NCI-H1417 treated with DMSO at 0.1 percent for 48 hours (cell line): ENCODE results near the gene ILKAP.

ENCODE experiments used
- DNase-seq: peaks from one replicate; lab custom pipeline; 2025; lab: John Stamatoyannopoulos, UW

Gene ILKAP

DNA sequence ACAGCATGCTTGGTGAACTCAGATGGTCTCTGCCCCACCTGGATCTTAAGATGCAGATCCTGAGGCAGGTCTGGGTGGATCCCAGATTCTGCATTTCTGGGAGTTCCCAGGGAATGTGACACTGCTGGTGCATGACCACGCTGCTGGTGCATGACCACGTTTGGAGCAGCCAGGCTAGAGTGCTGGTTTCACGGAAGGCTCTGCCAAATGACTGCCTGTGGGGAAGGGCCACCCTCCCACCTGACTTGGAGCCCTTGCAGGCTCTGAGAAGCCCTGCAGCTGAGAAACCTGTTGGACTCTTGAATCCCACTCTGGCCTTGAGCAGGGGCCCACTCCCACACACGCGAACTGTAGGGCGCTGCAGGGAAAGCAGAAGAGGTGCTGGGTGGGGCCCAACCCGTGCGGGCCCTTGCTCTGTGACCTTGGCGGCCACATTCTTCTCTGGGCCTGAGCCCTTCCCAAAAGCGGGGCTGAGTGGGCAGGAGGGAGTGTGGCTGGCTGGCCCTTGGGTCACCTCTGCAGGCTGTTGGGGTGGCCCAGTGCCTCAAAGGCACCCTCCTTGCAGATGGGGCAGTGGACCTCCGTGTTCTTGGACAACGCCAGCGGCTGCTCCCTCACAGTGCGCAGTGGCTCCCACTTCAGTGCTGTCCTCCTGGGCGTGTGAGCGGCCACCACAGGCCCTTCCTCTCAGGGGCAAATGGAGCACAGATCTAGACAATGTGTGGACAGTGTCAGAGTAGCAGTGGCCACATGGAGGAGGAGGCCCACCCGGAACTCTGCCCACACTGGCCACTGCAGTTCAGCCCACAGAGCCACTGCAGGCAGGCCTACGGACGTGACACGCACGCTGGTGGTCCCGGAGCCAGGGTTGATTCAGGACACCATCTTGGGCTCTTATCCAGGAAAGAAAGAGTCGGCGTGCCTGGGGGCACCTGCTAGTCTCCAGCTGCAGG lies 36.8 kb downstream of the ILKAP start:
- DNase-seq: no peak

DNA sequence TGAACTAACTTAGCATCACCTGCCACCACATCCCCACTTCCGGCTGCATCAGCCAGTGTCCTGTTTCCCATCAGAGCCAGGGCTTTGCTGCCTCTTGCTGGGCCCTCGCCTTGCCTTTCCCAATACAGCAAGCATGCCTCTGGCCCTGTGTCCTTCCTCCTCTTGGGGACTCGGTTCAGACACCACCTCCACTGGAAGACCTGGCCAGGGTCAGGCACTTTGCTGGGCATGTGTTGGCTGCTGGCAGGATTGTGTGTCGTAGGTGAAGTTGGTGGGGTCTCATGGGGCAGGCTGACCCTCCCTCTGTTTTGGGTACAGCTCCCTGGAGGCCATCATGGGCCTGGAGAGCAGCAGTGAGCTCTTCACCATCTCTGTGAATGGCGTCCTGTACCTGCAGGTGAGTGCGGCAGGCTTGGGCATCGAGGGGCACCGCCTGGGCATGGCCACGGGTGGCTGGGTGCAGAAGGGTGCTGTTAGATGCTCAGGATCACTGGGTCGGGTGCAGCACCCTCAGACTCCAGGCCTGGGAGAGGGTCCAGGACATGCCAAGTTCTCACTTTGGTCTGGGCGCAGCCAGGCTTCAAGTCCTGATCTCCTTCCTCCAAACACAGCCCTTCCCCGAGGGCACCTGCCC lies 38.1 kb downstream of the ILKAP start:
- no peak for DNase-seq

GRCh38 chr2:238164906-238165287 lies 38.6 kb downstream of the ILKAP start:
- no peak for DNase-seq

GRCh38 chr2:238163481-238164198 lies 39.9 kb downstream of the ILKAP start:
- DNase-seq: no peak

DNA sequence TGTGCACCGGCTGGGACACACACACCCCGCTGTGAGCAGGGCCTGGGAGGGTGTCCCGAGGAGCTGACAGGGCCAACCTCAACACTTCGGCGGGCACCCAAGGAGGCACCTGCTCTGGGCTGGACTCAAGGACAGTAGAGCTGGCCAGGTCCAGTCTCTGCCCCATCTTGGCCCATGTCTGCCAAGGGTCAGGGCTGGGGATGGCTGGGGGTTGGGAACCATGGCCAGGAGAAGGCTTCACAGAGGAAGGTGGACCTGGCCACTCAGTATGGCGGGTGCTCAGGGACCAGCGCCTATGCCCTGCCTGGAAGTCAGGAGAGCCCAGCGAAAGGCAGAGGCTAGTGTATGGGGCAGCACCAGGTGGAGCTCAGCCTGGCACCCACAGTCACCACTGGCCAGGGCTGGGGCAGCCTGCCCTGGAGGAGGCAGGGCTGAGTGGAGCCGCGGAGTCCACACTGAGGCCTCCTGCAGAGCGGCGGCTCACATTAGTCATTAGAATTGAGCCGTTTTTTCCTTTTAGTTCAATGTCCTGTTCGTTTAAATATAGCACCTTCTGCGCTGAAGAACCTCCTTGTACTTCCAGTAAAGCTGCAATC lies 40.6 kb downstream of the ILKAP start:
- DNase-seq: no peak

DNA sequence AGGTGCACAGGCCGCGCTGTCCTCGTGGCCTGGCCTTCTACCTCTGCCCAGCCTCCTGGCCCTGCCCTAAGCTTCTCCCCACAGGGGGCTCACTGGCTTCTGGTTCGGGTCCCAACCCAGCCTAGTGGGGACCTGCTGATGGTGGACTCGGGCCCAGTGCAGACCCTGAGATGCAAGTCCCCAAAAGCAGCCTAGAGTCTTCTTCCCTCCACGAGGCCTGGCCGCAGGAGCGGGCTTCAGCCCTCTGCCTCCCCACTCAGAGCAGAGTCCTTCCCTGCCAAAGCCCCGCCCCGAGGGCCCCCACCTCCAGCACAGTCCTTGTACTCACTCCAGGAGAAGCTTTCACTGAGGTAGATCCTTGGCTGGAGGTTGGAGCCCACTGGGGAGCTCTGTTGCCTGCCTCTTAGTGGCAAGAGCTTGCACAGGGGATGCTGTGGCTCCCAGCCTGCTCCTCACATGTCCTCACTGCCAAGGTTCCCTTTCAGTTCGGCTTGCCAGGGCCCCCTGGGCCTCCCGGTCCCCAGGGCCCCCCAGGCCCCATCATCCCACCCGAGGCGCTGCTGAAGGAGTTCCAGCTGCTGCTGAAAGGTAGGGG lies 41.1 kb downstream of the ILKAP start:
- no peak for DNase-seq

DNA sequence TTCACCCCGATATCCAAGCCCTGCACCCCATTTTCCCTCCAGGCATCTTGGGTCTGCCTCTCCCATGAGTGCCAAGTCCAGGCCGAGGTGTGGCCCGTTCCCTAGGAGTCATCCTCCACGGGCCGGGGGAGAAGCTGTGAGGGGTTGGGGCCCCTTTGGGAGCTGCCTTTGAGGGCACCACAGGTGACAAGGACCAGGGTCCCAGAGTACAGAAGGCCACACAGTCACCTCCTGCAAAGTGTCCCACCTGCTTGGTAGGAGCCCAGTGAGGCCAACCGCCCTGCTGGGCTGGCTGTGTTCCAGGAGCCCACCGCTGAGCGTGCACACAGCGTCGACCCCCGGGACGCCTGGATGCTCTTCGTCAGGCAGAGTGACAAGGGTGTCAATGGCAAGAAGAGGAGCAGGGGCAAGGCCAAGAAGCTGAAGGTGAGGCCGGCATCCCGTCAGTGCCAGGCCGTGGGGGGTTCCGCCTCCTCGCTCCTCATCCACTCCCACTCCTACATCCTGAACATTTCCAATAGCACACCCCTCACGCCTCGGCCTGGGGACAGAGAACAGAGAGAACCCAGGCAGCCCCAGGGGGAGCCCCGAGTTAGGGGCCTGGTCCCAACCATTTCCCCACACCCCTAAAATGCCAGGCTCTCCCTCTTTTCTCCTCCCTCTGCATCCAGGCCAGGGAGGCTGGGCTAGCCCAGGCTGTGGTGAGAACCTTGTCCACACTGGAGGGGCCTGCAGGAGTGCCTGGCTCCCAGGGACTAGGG lies 42.0 kb downstream of the ILKAP start:
- no peak for DNase-seq

DNA sequence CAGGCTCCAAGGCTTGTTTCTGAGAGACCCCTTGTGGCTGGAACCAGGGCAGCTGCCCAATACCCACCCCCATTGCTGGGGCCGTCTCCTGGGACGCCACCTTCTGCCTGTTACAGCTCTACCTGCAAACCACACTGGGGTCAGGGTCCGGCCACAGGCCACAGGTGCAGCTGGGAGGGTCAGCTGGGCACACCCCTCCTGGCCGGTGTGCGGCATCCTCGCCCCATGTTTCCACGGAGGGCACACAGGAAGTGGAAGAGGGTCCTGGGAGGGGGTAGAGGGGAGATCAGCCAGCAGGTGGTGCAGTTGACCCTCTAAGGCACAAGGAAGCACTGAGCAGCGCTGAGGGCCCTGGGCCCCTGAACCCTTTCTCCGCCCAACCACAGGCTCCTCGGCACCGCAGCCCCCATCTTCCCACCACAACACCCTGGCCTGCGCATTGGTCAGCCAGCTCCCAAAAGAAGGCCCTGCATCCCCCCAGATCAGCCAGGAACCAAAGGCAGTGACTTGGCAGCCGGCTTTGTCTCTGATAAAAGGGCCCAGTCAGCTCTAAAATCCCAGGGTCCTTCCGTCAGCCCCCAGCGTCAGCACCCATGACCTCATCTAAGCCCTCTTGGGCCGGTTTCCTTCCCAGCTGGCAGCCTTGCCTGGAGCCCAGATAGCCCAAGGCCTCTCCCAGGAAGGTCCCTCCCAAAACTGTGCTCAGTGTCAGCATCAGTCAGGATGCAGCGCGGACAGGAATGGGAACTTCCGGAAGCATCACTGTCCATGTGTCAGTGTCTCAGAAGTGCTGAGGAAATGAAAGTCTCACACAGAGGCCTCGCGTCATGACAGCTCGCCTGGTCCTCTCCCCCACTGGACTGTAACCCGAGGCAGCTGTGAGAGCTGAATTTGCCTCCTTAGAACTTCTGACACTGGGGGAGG lies 43.0 kb downstream of the ILKAP start:
- DNase-seq: no peak

- no peak for DNase-seq
Measured at GRCh38 chr2:238159661-238160205, 43.8 kb downstream of the ILKAP start.

DNA sequence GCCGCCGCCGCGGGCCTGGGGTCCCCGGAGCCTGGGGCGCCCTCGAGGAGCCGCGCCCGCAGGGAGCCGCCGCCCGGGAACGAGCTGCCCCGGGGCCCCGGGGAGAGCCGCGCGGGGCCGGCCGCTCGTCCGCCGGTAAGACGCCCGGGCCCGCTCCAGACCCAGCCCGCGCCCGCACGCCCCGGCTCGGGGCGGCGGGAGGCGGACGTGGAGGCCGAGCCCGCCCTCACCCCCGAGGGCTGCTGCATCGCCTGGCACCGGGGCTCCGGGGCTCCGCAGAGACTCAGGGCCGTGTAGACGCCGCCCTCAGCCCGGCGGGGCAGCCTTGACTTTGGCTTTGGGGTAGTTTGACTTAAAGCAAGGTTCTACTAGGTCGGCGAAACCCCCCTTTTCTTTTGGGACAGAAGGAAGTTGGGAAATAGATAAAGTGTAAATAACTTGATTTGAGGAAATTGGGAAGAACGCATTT lies 44.4 kb downstream of the ILKAP start:
- no peak for DNase-seq

GRCh38 chr2:238158509-238159070 lies 44.9 kb downstream of the ILKAP start, which contains the start of gene ERFE:
Gene ERFE (plus strand): TSS chr2:238158970. CDS start chr2:238159008, 38 bp downstream.
- no peak for DNase-seq

GRCh38 chr2:238158018-238158508 lies 45.4 kb downstream of the ILKAP start:
- no peak for DNase-seq

DNA sequence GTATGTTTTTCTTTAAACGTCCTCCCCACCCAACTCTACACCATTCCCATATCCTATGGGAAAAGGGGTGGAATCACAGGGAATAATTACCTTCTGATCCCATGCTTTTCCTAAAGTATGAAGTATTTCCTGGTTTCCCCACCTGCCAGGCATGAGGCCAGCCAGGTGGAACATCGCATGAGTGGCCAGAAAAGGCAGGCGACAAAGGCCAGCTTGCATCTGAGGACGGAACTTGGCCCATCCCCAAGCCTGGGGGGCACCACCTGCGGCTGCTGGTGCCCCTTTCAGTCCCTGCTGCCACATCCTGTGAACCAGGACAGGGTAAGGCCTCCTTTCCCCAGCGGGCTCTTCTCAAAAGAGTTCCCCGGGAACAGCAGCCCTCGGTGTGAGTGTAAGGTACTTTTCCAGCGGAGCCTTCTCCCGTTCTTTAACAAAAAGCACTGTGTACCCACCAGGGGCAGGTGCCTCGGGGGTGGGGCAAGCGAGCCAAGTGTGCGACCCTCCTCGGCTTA lies 45.9 kb downstream of the ILKAP start:
- DNase-seq: no peak

GRCh38 chr2:238155761-238156694 lies 47.5 kb downstream of the ILKAP start:
- DNase-seq: no peak

- no peak for DNase-seq
Measured at GRCh38 chr2:238155051-238155760, 48.3 kb downstream of the ILKAP start.

- DNase-seq: no peak
Measured at GRCh38 chr2:238154570-238154969, 48.9 kb downstream of the ILKAP start.
